Midbrain (tissue), 1 donor: Measurements from ENCODE around the gene KNSTRN.
A peak's percentile ranks its signal among the peaks of the same experiment; 100 is the strongest.

Source experiments
- DNase-seq: peaks from one replicate; lab custom pipeline; 2025; lab: John Stamatoyannopoulos, UW

KNSTRN gene

GRCh38 chr15:40345867-40346578, 36.5 kb upstream of the KNSTRN start:
- no peak for DNase-seq

- DNase-seq = no peak
These were observed 35.7 kb upstream of the KNSTRN start for GRCh38 chr15:40346579-40347558.

GRCh38 chr15:40347559-40348473, 34.7 kb upstream of the KNSTRN start:
- DNase-seq = no peak

- no peak for DNase-seq
These were observed 34.0 kb upstream of the KNSTRN start for GRCh38 chr15:40348474-40348870.

GRCh38 chr15:40349163-40349562, 33.4 kb upstream of the KNSTRN start:
- no peak for DNase-seq

GRCh38 chr15:40352281-40352901, 30.1 kb upstream of the KNSTRN start:
- DNase-seq = no peak

GRCh38 chr15:40353697-40354096, 28.8 kb upstream of the KNSTRN start:
- DNase-seq = no peak

- peak; percentile 9 for DNase-seq
These were observed 27.9 kb upstream of the KNSTRN start for GRCh38 chr15:40354408-40355171.

- DNase-seq = no peak
These were observed 26.4 kb upstream of the KNSTRN start for GRCh38 chr15:40355976-40356585.

- no peak for DNase-seq
These were observed 25.3 kb upstream of the KNSTRN start for GRCh38 chr15:40357246-40357645.

GRCh38 chr15:40357723-40358470, 24.6 kb upstream of the KNSTRN start, which contains the start of gene DISP2:
Gene DISP2 (plus strand): TSS chr15:40358219. CDS start chr15:40358322, 103 bp downstream.
- peak; percentile 85 for DNase-seq

GRCh38 chr15:40358471-40359353, 23.8 kb upstream of the KNSTRN start:
- DNase-seq = no peak

GRCh38 chr15:40360015-40360414, 22.5 kb upstream of the KNSTRN start:
- no peak for DNase-seq

GRCh38 chr15:40361640-40362039, 20.9 kb upstream of the KNSTRN start:
- DNase-seq = no peak

- no peak for DNase-seq
These were observed 18.9 kb upstream of the KNSTRN start for GRCh38 chr15:40363611-40364010.

- DNase-seq = no peak
These were observed 18.3 kb upstream of the KNSTRN start for GRCh38 chr15:40364251-40364650.

- DNase-seq = no peak
These were observed 17.5 kb upstream of the KNSTRN start for GRCh38 chr15:40365016-40365415.
